GM12801 (cell line): Measurements from ENCODE around the gene GALNT9.

Experiments used
- TF ChIP-seq, protein P1 (sequence below): IDR thresholded peaks from one replicate; pipeline ENCODE4 v1.5.1; 2011; ENCODE audit warnings: control low read depth; ENCODE audit not compliant: insufficient read length; ENCODE audit errors: extremely low read depth

The GALNT9 gene

DNA sequence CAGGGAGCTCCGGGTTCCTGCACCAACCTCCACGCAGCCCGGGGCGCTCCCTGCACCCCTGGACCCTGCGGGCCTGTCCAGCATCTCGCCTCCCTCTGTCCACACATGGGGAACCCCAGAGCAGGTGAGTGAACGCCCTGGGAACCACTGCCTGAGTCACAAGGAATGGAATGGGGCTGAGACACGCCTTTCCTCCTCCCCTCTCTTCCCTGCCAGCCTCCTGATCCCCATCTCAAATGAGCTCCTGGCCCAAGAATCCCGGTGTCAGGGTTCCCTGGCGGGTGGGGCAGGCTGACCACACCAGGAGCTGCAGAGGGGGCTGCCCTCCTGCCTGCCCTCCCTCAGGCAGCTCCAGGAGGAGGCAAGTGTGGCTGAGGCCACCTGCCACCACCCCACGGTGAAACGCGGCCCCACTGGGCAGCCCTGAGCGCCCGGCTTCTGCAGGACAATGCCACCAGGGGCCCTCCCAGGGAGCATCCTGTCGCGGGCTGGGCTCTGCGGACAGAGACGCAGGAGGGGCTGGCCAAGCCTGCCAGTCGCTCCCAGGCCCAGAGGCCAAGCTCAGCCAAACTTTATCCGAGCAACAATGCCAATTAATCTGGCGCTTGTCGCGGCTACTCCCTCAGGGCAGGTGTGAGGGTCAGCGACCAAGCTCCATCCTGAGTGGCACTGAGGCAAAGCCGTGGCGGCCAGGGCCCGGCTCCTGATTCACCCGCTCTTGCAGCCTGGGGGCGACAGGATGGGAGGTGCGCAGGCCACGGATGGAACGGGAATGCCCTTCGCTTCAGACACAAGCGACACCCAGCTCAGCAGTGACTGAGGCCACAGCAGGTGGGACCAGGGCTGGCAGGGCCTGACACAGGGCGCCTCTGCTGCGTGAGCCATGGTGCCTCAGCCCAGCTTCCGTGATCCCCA lies 44.3 kb downstream of the GALNT9 start:
- TF ChIP-seq, protein P1, sequence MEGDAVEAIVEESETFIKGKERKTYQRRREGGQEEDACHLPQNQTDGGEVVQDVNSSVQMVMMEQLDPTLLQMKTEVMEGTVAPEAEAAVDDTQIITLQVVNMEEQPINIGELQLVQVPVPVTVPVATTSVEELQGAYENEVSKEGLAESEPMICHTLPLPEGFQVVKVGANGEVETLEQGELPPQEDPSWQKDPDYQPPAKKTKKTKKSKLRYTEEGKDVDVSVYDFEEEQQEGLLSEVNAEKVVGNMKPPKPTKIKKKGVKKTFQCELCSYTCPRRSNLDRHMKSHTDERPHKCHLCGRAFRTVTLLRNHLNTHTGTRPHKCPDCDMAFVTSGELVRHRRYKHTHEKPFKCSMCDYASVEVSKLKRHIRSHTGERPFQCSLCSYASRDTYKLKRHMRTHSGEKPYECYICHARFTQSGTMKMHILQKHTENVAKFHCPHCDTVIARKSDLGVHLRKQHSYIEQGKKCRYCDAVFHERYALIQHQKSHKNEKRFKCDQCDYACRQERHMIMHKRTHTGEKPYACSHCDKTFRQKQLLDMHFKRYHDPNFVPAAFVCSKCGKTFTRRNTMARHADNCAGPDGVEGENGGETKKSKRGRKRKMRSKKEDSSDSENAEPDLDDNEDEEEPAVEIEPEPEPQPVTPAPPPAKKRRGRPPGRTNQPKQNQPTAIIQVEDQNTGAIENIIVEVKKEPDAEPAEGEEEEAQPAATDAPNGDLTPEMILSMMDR, result no peak

DNA sequence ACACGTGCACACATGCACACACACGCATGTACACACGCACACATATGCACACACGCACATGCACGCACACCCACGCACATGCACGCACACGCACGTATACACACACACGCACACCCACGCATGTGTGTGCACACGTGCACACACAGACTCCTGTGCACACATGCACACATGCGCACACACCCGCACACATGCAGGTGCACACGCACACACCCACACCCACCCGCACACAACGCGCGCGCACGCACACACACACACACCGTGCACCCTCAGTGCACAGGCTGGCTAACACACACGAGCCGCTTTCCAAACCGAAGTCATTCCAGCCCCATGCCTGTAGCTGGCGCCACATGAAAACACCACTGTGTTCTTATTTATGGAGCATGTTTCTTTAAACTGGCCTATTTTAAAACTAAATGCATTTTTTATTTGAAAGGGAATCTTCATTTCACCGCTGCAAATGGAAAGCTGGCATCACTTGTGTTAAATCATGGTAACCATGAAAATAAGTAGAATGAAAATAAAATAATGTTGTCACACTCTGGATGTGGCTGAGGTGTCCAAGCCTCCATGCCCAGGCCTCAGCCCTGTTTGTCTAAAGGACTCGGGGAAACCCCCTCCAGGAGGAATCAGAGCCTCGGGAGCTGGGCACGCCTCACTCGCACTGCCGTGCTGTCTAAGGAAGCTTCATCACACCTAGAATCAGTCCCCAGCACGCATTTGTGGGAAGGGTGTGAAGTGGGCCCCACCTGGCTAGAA lies 45.1 kb downstream of the GALNT9 start:
- TF ChIP-seq, protein P1, result no peak

DNA sequence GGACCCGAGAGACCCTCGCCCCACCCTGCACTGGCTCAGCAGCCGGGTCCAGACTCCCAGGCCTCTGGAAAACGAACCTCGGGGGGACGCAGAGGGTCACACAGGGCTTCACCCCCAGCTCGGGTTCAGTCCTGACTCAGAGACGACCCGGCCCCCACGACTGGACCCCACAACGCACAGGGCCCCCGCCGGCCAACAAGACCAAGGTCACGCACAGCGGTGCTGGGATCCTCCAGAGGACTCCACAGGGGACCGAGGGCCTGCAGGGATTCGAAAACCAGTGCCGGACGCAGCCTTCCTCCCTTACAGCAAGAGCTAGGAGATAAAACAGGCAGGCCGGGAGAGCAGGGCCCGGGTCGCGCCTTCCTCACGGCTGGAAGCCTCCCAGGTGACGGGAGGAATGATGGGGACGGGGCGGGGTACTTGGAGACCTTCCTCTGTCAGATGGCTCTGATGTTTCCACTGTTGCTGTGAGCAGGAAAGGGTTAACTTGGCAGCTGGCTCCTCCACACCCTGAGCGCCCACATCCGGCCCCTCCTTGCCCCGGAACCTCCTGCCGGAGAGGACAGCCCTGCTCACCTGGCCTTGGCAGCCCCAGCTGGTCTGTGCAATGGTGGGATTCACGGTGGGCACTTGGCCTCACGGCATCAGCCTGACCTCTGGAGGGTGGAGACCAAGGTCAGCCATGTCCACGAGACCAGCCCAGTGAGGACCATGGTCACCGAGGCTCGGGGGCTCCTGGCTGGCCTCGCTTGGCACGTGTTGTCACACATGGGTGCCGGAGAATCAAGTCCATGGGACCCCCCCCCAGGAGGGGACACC lies 46.2 kb downstream of the GALNT9 start:
- TF ChIP-seq, protein P1, result no peak

DNA sequence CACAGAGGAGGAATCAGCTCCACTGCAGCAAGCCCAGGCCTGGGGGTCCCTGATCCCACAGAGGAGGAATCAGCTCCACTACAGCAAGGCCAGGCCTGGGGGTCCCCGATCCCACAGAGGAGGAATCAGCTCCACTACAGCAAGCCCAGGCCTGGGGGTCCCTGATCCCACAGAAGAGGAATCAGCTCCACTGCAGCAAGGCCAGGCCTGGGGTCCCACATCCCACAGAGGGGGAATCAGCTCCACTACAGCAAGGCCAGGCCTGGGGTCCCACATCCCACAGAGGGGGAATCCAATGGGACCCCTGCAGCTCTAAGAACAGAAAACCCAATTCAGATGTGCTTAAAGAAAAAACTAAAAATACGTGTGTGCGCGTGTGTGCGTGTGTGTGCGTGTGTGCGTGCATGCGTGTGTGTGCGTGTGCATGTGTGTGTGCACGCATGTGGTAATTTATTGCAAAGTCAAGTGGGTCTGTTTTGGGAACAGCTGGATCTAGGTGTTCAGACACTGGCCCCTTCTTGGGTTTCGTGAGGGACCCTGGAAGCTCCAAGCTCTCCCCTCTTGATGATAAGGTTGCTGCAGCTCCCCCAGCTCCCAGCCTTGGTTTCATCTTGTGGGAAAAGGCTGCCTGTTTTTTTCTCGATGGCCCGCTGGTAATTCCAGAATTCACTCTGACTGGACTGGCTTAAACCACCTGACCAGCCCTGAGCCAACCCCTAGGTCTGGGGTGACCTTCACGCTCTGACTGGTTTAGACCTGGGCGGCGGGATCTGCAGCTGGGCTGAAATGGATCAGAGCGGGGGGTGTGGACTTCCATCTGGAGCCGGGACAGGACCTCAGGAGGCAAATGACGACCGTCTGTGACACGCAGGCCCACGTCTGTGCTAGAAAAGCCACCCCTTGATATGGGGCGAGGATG lies 47.1 kb downstream of the GALNT9 start:
- TF ChIP-seq, protein P1, result no peak

DNA sequence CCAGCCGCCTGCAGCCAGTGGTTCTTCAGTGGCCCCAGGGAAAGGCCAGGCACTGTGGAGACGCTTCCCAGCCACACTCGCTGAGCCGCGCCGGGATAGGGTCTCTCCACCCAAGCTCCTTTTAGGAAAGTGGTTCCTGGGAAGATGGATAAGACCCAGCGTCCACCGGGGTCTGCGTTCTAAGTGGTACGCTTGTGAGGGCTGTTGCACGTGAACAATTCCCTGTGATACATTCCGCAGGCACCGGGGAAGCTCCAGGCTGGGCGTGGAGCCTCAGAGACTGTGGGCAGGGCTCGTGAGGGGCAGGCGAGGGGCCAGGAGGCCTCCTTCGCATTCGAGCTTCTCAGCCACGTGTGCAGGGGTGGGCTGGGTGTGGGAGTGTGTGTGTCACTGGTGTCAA lies 48.4 kb downstream of the GALNT9 start:
- TF ChIP-seq, protein P1, result no peak

DNA sequence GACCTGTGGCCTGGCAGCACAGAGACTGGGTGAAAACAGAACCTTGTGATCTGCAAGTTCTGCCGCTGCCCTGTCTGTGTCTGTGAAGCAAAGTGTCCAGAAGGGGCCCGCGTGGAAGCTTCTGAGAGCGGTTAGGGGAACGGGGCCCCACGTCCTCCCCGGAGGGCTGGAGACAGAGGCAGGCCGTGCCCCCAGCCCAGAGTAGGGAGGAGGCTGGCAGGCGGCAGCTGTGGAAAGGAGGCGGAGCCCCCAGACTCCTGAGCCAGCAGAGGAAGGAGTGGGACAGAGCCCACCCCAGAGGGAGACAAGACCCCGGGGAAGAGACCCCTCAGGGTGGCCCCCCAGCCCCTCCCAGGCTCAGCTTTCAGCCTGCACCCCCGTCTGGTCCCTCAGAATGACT lies 49.0 kb downstream of the GALNT9 start:
- TF ChIP-seq, protein P1, result no peak
